ENCODE data around the gene DACH2.

The DACH2 gene

DNA sequence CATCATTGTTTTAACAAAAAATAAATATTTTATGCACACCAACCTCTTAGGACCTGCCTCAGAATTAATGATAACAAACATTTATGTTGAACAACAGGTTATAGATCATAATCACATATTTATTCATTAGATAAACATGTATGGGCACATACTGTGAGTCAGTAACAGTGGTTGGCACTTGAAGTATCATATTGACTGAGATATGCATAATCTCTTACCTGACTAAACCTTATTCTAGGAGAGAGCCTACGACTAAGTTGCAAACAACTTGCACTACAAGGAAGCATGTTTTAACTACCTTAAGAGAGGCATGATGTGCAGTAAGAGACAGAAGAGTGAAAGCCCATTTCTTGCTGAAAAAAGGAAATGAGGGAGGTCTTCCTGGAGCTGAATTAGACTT, 6.5 kb upstream of the DACH2 start:
- Histone ChIP-seq H3K4me3 (ENCODE audit: low read length) (no peak overlapping the region), H3K4me2 (ENCODE audit: low read length) (no peak overlapping the region), H3K27ac (ENCODE audit: low read depth, low read length) (no peak overlapping the region), H3K79me2 (ENCODE audit: control insufficient read depth, low read length) (no peaks in the 10 kb centered on the region), H3K27me3 (ENCODE audit: control insufficient read depth, low read length) (no peaks in the 10 kb centered on the region), H3K9me3 (ENCODE audit: control insufficient read depth, insufficient read depth, low read length) (no peaks in the 10 kb centered on the region), H4K20me1 (ENCODE audit: control insufficient read depth, insufficient read depth, low read depth, low read length) (no peaks in the 10 kb centered on the region), H3K4me1 (ENCODE audit: control insufficient read depth, low read length) (no peaks in the 10 kb centered on the region), H3F3A (ENCODE audit: control insufficient read depth, insufficient read depth) (no peaks in the 10 kb centered on the region), H3K9me2 (replicated peaks; ENCODE audit: control insufficient read depth, low read length) (no peaks in the 10 kb centered on the region), H3K36me3 (ENCODE audit: control insufficient read depth, low read length) (no peaks in the 10 kb centered on the region)
- TF ChIP-seq, protein P1, sequence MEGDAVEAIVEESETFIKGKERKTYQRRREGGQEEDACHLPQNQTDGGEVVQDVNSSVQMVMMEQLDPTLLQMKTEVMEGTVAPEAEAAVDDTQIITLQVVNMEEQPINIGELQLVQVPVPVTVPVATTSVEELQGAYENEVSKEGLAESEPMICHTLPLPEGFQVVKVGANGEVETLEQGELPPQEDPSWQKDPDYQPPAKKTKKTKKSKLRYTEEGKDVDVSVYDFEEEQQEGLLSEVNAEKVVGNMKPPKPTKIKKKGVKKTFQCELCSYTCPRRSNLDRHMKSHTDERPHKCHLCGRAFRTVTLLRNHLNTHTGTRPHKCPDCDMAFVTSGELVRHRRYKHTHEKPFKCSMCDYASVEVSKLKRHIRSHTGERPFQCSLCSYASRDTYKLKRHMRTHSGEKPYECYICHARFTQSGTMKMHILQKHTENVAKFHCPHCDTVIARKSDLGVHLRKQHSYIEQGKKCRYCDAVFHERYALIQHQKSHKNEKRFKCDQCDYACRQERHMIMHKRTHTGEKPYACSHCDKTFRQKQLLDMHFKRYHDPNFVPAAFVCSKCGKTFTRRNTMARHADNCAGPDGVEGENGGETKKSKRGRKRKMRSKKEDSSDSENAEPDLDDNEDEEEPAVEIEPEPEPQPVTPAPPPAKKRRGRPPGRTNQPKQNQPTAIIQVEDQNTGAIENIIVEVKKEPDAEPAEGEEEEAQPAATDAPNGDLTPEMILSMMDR (IDR thresholded peaks at IDR 0.05; ENCODE audit: low read depth, low read length, poor library complexity, severe bottlenecking) = no peak
- no peak for TF ChIP-seq EZH2phosphoT487 (IDR thresholded peaks at IDR 0.05; ENCODE audit: borderline replicate concordance, low read length)

GRCh38 chrX:86146102-86146501, 2.1 kb upstream of the DACH2 start:
- H3K4me3 ChIP-seq (ENCODE audit: low read length) = no peak overlapping the region
- no peaks in the 10 kb centered on the region for H3K9me3 ChIP-seq (ENCODE audit: control insufficient read depth, insufficient read depth, low read length)
- no peaks in the 10 kb centered on the region for H3K79me2 ChIP-seq (ENCODE audit: control insufficient read depth, low read length)
- TF ChIP-seq, protein P1 (IDR thresholded peaks at IDR 0.05; ENCODE audit: low read depth, low read length, poor library complexity, severe bottlenecking) = no peak
- no peaks in the 10 kb centered on the region for H4K20me1 ChIP-seq (ENCODE audit: control insufficient read depth, insufficient read depth, low read depth, low read length)
- no peaks in the 10 kb centered on the region for H3K4me1 ChIP-seq (ENCODE audit: control insufficient read depth, low read length)
- H3K9me2 ChIP-seq (replicated peaks; ENCODE audit: control insufficient read depth, low read length) = no peaks in the 10 kb centered on the region
- H3K36me3 ChIP-seq (ENCODE audit: control insufficient read depth, low read length) = no peaks in the 10 kb centered on the region
- no peak overlapping the region for H3K27ac ChIP-seq (ENCODE audit: low read depth, low read length)
- H3K4me2 ChIP-seq (ENCODE audit: low read length) = no peak overlapping the region
- no peaks in the 10 kb centered on the region for H3K27me3 ChIP-seq (ENCODE audit: control insufficient read depth, low read length)
- H3F3A ChIP-seq (ENCODE audit: control insufficient read depth, insufficient read depth) = no peaks in the 10 kb centered on the region

- H3K36me3 ChIP-seq (ENCODE audit: control insufficient read depth, low read length) = no peaks in the 10 kb centered on the region
- H3K4me3 ChIP-seq (ENCODE audit: low read length) = no peak overlapping the region
- no peak overlapping the region for H3K4me2 ChIP-seq (ENCODE audit: low read length)
- no peaks in the 10 kb centered on the region for H3F3A ChIP-seq (ENCODE audit: control insufficient read depth, insufficient read depth)
- no peaks in the 10 kb centered on the region for H3K79me2 ChIP-seq (ENCODE audit: control insufficient read depth, low read length)
- no peaks in the 10 kb centered on the region for H3K27me3 ChIP-seq (ENCODE audit: control insufficient read depth, low read length)
- no peaks in the 10 kb centered on the region for H3K9me3 ChIP-seq (ENCODE audit: control insufficient read depth, insufficient read depth, low read length)
- no peaks in the 10 kb centered on the region for H3K9me2 ChIP-seq (replicated peaks; ENCODE audit: control insufficient read depth, low read length)
- no peak overlapping the region for H3K27ac ChIP-seq (ENCODE audit: low read depth, low read length)
- no peaks in the 10 kb centered on the region for H4K20me1 ChIP-seq (ENCODE audit: control insufficient read depth, insufficient read depth, low read depth, low read length)
- H3K4me1 ChIP-seq (ENCODE audit: control insufficient read depth, low read length) = no peaks in the 10 kb centered on the region
- TF ChIP-seq EZH2phosphoT487 (IDR thresholded peaks at IDR 0.05; ENCODE audit: borderline replicate concordance, low read length) = no peak
- TF ChIP-seq, protein P1 (IDR thresholded peaks at IDR 0.05; ENCODE audit: low read depth, low read length, poor library complexity, severe bottlenecking) = no peak
These were observed 343 bp downstream of the DACH2 start for GRCh38 chrX:86148594-86148993.

DNA sequence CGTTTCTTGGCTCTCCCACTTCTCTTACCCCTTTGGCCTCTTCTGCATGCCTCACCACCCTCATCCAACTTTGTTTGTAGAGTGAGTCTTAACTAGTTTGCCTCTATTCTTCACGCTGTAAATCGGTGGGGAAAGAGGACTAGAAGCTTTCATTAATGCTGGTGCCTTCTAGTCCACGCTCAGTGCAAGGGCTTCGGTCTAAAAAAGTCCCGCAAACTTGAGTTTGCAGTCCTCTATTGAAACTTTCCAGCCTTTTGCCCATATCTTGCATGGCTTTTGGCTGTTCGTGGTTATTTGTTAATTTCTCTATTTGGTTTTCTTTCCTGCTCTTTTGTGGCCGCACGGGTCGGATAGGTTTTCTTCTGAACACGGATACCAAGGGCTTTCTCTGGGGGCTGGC, 868 bp downstream of the DACH2 start:
- H3K4me3 ChIP-seq (ENCODE audit: low read length) = no peak overlapping the region
- H3K9me2 ChIP-seq (replicated peaks; ENCODE audit: control insufficient read depth, low read length) = no peaks in the 10 kb centered on the region
- no peak overlapping the region for H3K4me2 ChIP-seq (ENCODE audit: low read length)
- no peaks in the 10 kb centered on the region for H3K4me1 ChIP-seq (ENCODE audit: control insufficient read depth, low read length)
- no peaks in the 10 kb centered on the region for H3K9me3 ChIP-seq (ENCODE audit: control insufficient read depth, insufficient read depth, low read length)
- no peaks in the 10 kb centered on the region for H4K20me1 ChIP-seq (ENCODE audit: control insufficient read depth, insufficient read depth, low read depth, low read length)
- no peaks in the 10 kb centered on the region for H3F3A ChIP-seq (ENCODE audit: control insufficient read depth, insufficient read depth)
- H3K27ac ChIP-seq (ENCODE audit: low read depth, low read length) = no peak overlapping the region
- H3K36me3 ChIP-seq (ENCODE audit: control insufficient read depth, low read length) = no peaks in the 10 kb centered on the region
- H3K79me2 ChIP-seq (ENCODE audit: control insufficient read depth, low read length) = no peaks in the 10 kb centered on the region
- TF ChIP-seq, protein P1 (IDR thresholded peaks at IDR 0.05; ENCODE audit: low read depth, low read length, poor library complexity, severe bottlenecking) = no peak
- H3K27me3 ChIP-seq (ENCODE audit: control insufficient read depth, low read length) = no peaks in the 10 kb centered on the region

Measured in DOHH2 (cell line).